Measurements from ENCODE around the gene UGDH. TPM values are rescaled to one million over a fixed set of nuclear protein-coding genes. Genes with fewer than 3 reads are reported as not detected.
"Not testable (repeated sequence)": the region's sequence is repeated elsewhere in the genome, so short reads cannot be mapped to it uniquely, and the experiment has no call there.

The UGDH gene
- total RNA-seq, 5 donors from 2014 or later (not counting 1 experiment from before 2014, with no cell fraction given), result 7.6 to 22.8 (median 18.2) TPM

- CTCF ChIA-PET, POLR2A ChIA-PET: not testable (repeated sequence)
These were observed 11.4 kb downstream of the UGDH start for GRCh38 chr4:39515669-39516401.

DNA sequence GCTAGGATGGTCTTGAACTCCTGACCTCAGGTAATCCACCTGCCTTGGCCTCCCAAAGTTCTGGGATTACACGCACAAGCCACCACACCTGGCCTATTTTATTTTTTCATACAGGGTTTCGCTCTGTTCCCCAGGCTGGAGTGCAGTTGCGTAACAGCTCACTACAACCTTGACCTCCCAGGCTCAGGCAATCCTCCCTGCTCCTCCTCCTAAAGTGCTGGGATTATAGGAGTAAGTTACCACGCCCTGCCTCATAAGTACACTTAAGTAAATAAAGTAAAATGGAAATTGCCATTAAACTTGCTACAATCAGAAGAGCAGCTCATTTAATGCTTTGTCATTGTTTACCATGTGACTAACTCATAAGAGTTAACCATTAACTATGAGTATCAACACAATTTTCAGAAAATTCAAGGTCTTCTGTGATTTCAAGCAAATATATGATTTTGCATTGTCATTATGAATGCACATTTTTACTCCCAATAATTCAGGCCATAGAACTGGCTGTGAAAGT is 12.3 kb downstream of the UGDH start:
- H3K27ac ChIP-seq (ENCODE audit: low read length), result no peak overlapping the region
- ATAC-seq (replicated peaks in 1 of 4) (no peak), DNase-seq (no peak)
- no peak overlapping the region for H3K4me3 Mint-ChIP-seq
- H3K27me3 ChIP-seq (replicated peaks in 1 of 2; ENCODE audit: control insufficient read depth in 2 of 2, extremely low read depth in 1 of 2, insufficient read depth in 2 of 2, low read length in 1 of 2), result no peaks in the 10 kb centered on the region
- 100% methylated on average over 1 of the region's 4 CpGs for WGBS (ENCODE audit: insufficient coverage)
- peaks cover 0 to 14% of the 10 kb centered on the region in 2 donors for H3K36me3 ChIP-seq (ENCODE audit: control insufficient read depth in 2 of 2, extremely low read depth in 1 of 2, insufficient read depth in 1 of 2, low read length in 1 of 2)
- no peaks in the 10 kb centered on the region for H3K4me1 ChIP-seq (ENCODE audit: control insufficient read depth in 1 of 2, extremely low read depth in 1 of 2, insufficient read depth in 2 of 2, low read length in 2 of 2)
- no peaks in the 10 kb centered on the region for H3K9me3 ChIP-seq
- H3K27ac Mint-ChIP-seq, result no peak overlapping the region
- no peak overlapping the region for H3K4me3 ChIP-seq (ENCODE audit: control insufficient read depth in 1 of 2, extremely low read depth in 1 of 2, low read length in 1 of 2)
- ChIA-PET POLR2A (no interaction called here), CTCF (interaction anchor here in 1 of 2 donors (0.6 kb wide), 1 partner anchor 101 kb away, joined by 4 read pairs; no protein-coding TSS in a partner anchor)
- peaks cover 22% of the 10 kb centered on the region for H3K36me3 Mint-ChIP-seq
- no peaks in the 10 kb centered on the region for H3K9me3 Mint-ChIP-seq
- no peaks in the 10 kb centered on the region for H3K4me1 Mint-ChIP-seq
- no peaks in the 10 kb centered on the region for H3K27me3 Mint-ChIP-seq

More at GRCh38 chr4:39515669-39516401, 11.4 kb downstream of the UGDH start:
- not testable (repeated sequence) for H3K27me3 ChIP-seq (replicated peaks in 1 of 2; ENCODE audit: control insufficient read depth in 2 of 2, extremely low read depth in 1 of 2, insufficient read depth in 2 of 2, low read length in 1 of 2); DNase-seq; H3K4me3 ChIP-seq (ENCODE audit: control insufficient read depth in 1 of 2, extremely low read depth in 1 of 2, low read length in 1 of 2); H3K9me3 ChIP-seq; H3K4me1 ChIP-seq (ENCODE audit: control insufficient read depth in 1 of 2, extremely low read depth in 1 of 2, insufficient read depth in 2 of 2, low read length in 2 of 2); H3K36me3 ChIP-seq (ENCODE audit: control insufficient read depth in 2 of 2, extremely low read depth in 1 of 2, insufficient read depth in 1 of 2, low read length in 1 of 2); H3K9me3 Mint-ChIP-seq; H3K27me3 Mint-ChIP-seq; ATAC-seq (replicated peaks in 1 of 4); H3K4me1 Mint-ChIP-seq; H3K27ac ChIP-seq (ENCODE audit: low read length); H3K4me3 Mint-ChIP-seq; H3K27ac Mint-ChIP-seq
- WGBS (ENCODE audit: insufficient coverage), result 100% methylated on average over 5 of the region's 14 CpGs
- H3K36me3 Mint-ChIP-seq, result peaks cover 13% of the 10 kb centered on the region

DNA sequence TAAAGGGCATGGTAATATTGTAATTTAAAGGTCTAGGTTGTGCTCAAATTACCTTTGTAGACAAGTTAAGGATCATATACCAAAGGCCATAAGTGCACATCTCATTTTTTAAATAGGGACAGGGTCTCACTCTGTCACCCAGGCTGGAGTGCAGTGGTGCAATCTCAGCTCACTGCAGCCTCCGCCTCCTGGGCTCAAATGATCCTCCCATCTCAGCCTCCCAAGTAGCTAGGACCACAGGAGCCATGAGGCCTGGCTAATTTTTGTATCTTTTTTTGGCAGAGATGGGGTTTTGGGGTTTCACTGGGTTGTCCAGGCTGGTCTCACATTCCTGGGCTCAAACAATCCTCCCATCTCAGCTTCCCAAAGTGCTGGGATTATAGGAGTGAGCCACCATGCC is 13.0 kb downstream of the UGDH start:
- H3K4me1 ChIP-seq (ENCODE audit: control insufficient read depth in 1 of 2, extremely low read depth in 1 of 2, insufficient read depth in 2 of 2, low read length in 2 of 2); H3K4me3 Mint-ChIP-seq; H3K27ac Mint-ChIP-seq; H3K27me3 Mint-ChIP-seq; H3K27me3 ChIP-seq (replicated peaks in 1 of 2; ENCODE audit: control insufficient read depth in 2 of 2, extremely low read depth in 1 of 2, insufficient read depth in 2 of 2, low read length in 1 of 2); ATAC-seq (replicated peaks in 1 of 4); H3K4me3 ChIP-seq (ENCODE audit: control insufficient read depth in 1 of 2, extremely low read depth in 1 of 2, low read length in 1 of 2); H3K9me3 Mint-ChIP-seq; POLR2A ChIA-PET; H3K4me1 Mint-ChIP-seq; DNase-seq; H3K9me3 ChIP-seq; H3K27ac ChIP-seq (ENCODE audit: low read length): not testable (repeated sequence)
- H3K36me3 Mint-ChIP-seq, result peaks cover 28% of the 10 kb centered on the region
- CTCF ChIA-PET, result interaction anchor here (0.6 to 0.7 kb wide), 2 partner anchors 60 to 102 kb away, joined by 3 to 4 read pairs; no protein-coding TSS in a partner anchor
- peaks cover 0 to 21% of the 10 kb centered on the region in 2 donors for H3K36me3 ChIP-seq (ENCODE audit: control insufficient read depth in 2 of 2, extremely low read depth in 1 of 2, insufficient read depth in 1 of 2, low read length in 1 of 2)
- no CpG with 5 or more reads among the region's 1 CpG for WGBS (ENCODE audit: insufficient coverage)

GRCh38 chr4:39510348-39510929 is 16.8 kb downstream of the UGDH start:
- no peak for ATAC-seq (replicated peaks in 1 of 4)
- H3K9me3 Mint-ChIP-seq, result no peaks in the 10 kb centered on the region
- H3K9me3 ChIP-seq, result no peaks in the 10 kb centered on the region
- no peaks in the 10 kb centered on the region for H3K4me1 Mint-ChIP-seq
- H3K27me3 ChIP-seq (replicated peaks in 1 of 2; ENCODE audit: control insufficient read depth in 2 of 2, extremely low read depth in 1 of 2, insufficient read depth in 2 of 2, low read length in 1 of 2), result no peaks in the 10 kb centered on the region
- no peak for DNase-seq
- no peak overlapping the region for H3K4me3 Mint-ChIP-seq
- ChIA-PET POLR2A (interaction anchor here in 1 of 2 donors (0.5 kb wide), 1 partner anchor 37 kb away, joined by 7 read pairs; no protein-coding TSS in a partner anchor), CTCF (no interaction called here)
- no peak overlapping the region for H3K27ac ChIP-seq (ENCODE audit: low read length)
- no peak overlapping the region for H3K27ac Mint-ChIP-seq
- no CpG with 5 or more reads among the region's 5 CpGs for WGBS (ENCODE audit: insufficient coverage)
- no peaks in the 10 kb centered on the region for H3K4me1 ChIP-seq (ENCODE audit: control insufficient read depth in 1 of 2, extremely low read depth in 1 of 2, insufficient read depth in 2 of 2, low read length in 2 of 2)
- peaks cover 40% of the 10 kb centered on the region for H3K36me3 Mint-ChIP-seq
- H3K4me3 ChIP-seq (ENCODE audit: control insufficient read depth in 1 of 2, extremely low read depth in 1 of 2, low read length in 1 of 2), result no peak overlapping the region
- peaks cover 0 to 42% of the 10 kb centered on the region in 2 donors for H3K36me3 ChIP-seq (ENCODE audit: control insufficient read depth in 2 of 2, extremely low read depth in 1 of 2, insufficient read depth in 1 of 2, low read length in 1 of 2)
- no peaks in the 10 kb centered on the region for H3K27me3 Mint-ChIP-seq

GRCh38 chr4:39505581-39505980 is 21.7 kb downstream of the UGDH start:
- no CpG with 5 or more reads among the region's 1 CpG for WGBS (ENCODE audit: insufficient coverage)
- no peak for DNase-seq
- Mint-ChIP-seq H3K27ac (no peak overlapping the region), H3K4me1 (no peaks in the 10 kb centered on the region), H3K36me3 (peaks cover 55% of the 10 kb centered on the region), H3K4me3 (no peak overlapping the region), H3K27me3 (no peaks in the 10 kb centered on the region), H3K9me3 (no peaks in the 10 kb centered on the region)
- Histone ChIP-seq H3K27ac (ENCODE audit: low read length) (no peak overlapping the region), H3K9me3 (no peaks in the 10 kb centered on the region), H3K4me1 (ENCODE audit: control insufficient read depth in 1 of 2, extremely low read depth in 1 of 2, insufficient read depth in 2 of 2, low read length in 2 of 2) (no peaks in the 10 kb centered on the region), H3K27me3 (replicated peaks in 1 of 2; ENCODE audit: control insufficient read depth in 2 of 2, extremely low read depth in 1 of 2, insufficient read depth in 2 of 2, low read length in 1 of 2) (no peaks in the 10 kb centered on the region), H3K4me3 (ENCODE audit: control insufficient read depth in 1 of 2, extremely low read depth in 1 of 2, low read length in 1 of 2) (no peak overlapping the region), H3K36me3 (ENCODE audit: control insufficient read depth in 2 of 2, extremely low read depth in 1 of 2, insufficient read depth in 1 of 2, low read length in 1 of 2) (peaks cover 4 to 62% of the 10 kb centered on the region in 2 donors)
- CTCF ChIA-PET, result interaction anchor here in 1 of 2 donors (0.6 kb wide), 1 partner anchor 442 kb away, joined by 10 read pairs; no protein-coding TSS in a partner anchor
- no peak for ATAC-seq (replicated peaks in 1 of 4)
- POLR2A ChIA-PET, result interaction anchor here in 1 of 2 donors (0.7 kb wide), 1 partner anchor 22 kb away, joined by 5 read pairs; no protein-coding TSS in a partner anchor

DNA sequence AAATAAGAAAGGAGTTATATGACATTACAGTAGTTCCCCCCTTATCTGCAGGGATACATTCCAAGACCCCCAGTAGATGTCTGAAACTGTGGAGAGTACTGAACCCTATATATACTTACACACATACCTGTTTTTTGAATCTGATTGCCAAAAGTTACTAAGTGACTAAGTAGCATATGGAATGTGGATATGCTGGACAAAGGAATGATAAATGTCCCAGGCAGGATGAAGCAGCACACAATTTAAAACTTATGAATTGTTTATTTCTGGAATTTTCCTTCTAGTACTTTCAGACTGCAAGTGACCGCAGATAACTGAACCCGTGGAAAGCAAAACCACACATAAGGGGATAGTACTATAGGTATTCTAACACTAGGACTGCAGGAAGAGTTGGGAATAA is 22.7 kb downstream of the UGDH start:
- no CpG with 5 or more reads among the region's 2 CpGs for WGBS (ENCODE audit: insufficient coverage)
- Histone ChIP-seq H3K36me3 (ENCODE audit: control insufficient read depth in 2 of 2, extremely low read depth in 1 of 2, insufficient read depth in 1 of 2, low read length in 1 of 2) (peaks cover 4 to 58% of the 10 kb centered on the region in 2 donors), H3K9me3 (no peaks in the 10 kb centered on the region), H3K27ac (ENCODE audit: low read length) (no peak overlapping the region), H3K27me3 (replicated peaks in 1 of 2; ENCODE audit: control insufficient read depth in 2 of 2, extremely low read depth in 1 of 2, insufficient read depth in 2 of 2, low read length in 1 of 2) (no peaks in the 10 kb centered on the region), H3K4me3 (ENCODE audit: control insufficient read depth in 1 of 2, extremely low read depth in 1 of 2, low read length in 1 of 2) (no peak overlapping the region), H3K4me1 (ENCODE audit: control insufficient read depth in 1 of 2, extremely low read depth in 1 of 2, insufficient read depth in 2 of 2, low read length in 2 of 2) (no peaks in the 10 kb centered on the region)
- H3K9me3 Mint-ChIP-seq, result no peaks in the 10 kb centered on the region
- ATAC-seq (replicated peaks in 1 of 4), result no peak
- H3K36me3 Mint-ChIP-seq, result peaks cover 49% of the 10 kb centered on the region
- ChIA-PET CTCF (no interaction called here), POLR2A (no interaction called here)
- no peaks in the 10 kb centered on the region for H3K4me1 Mint-ChIP-seq
- H3K27me3 Mint-ChIP-seq, result no peaks in the 10 kb centered on the region
- H3K27ac Mint-ChIP-seq, result no peak overlapping the region
- H3K4me3 Mint-ChIP-seq, result no peak overlapping the region
- no peak for DNase-seq
